HuH-7.5 (cell line): Measurements from ENCODE around the gene EVX2.
A peak's percentile ranks its signal among the peaks of the same experiment; 100 is the strongest.

Experiments
- DNase-seq: peaks from one replicate; pipeline ENCODE4 v3.0.0; 2011; ENCODE audit warnings: low spot score

Gene EVX2

GRCh38 chr2:176083796-176084261 lies at the start of gene EVX2:
TSS of gene EVX2 (minus strand) at chr2:176083962. CDS start at chr2:176083776, 186 bp downstream.
- no peak for DNase-seq

GRCh38 chr2:176133389-176133788 lies 49.6 kb upstream of the EVX2 start:
- no peak for DNase-seq

GRCh38 chr2:176132205-176133171 lies 48.7 kb upstream of the EVX2 start:
- no peak for DNase-seq

GRCh38 chr2:176131848-176132158 lies 48.0 kb upstream of the EVX2 start:
- no peak for DNase-seq

- DNase-seq = no peak
These were observed 47.4 kb upstream of the EVX2 start for GRCh38 chr2:176130957-176131847.

- no peak for DNase-seq
These were observed 46.6 kb upstream of the EVX2 start for GRCh38 chr2:176130147-176130956.

- DNase-seq = no peak
These were observed 46.0 kb upstream of the EVX2 start for GRCh38 chr2:176129813-176130146.

- DNase-seq = no peak
These were observed 45.4 kb upstream of the EVX2 start, which contains the start of gene HOXD8 for GRCh38 chr2:176128982-176129796. TSS of gene HOXD8 (plus strand) at chr2:176129705. CDS start at chr2:176130367, 662 bp downstream.

- DNase-seq = no peak
These were observed 44.6 kb upstream of the EVX2 start for GRCh38 chr2:176128172-176128981.

GRCh38 chr2:176127774-176128072 lies 44.0 kb upstream of the EVX2 start:
- DNase-seq = no peak

- peak; percentile 83 for DNase-seq
These were observed 43.4 kb upstream of the EVX2 start for GRCh38 chr2:176126929-176127773.

GRCh38 chr2:176125772-176126054 lies 42.0 kb upstream of the EVX2 start:
- no peak for DNase-seq

GRCh38 chr2:176124947-176125771 lies 41.4 kb upstream of the EVX2 start:
- DNase-seq = no peak

- no peak for DNase-seq
These were observed 40.6 kb upstream of the EVX2 start for GRCh38 chr2:176124110-176124946.

GRCh38 chr2:176123411-176124109 lies 39.8 kb upstream of the EVX2 start:
- DNase-seq = no peak

GRCh38 chr2:176122683-176123410 lies 39.1 kb upstream of the EVX2 start, which contains the start of gene HOXD9:
TSS of gene HOXD9 (plus strand) at chr2:176122719. CDS start at chr2:176122769, 50 bp downstream.
- DNase-seq = no peak
